Endothelial cell of umbilical vein (primary cell): ENCODE results near the gene ITSN1. TPM values are rescaled to one million over a fixed set of nuclear protein-coding genes. Genes with fewer than 3 reads are reported as not detected.

ENCODE experiments used
- BruUV-seq: library from RNA; stranded (reverse); fragments of 400-500 nt; replicated peaks from 2 replicates; lab custom pipeline; 2021; lab: Mats Ljungman, UMichigan
- CTCF ChIA-PET: fragments of 300-600, 350-600 bp; sonication (Branson Sonifier 250); formaldehyde crosslinking; loops from one replicate; lab custom pipeline; 2021; ENCODE audit warnings: antibody characterized with exemption, inconsistent platforms; lab: Charles Lee
- POLR2A ChIA-PET: fragments of 300-600, 350-600 bp; sonication (Branson Sonifier 250); formaldehyde crosslinking; loops from one replicate; lab custom pipeline; 2021; ENCODE audit warnings: antibody characterized with exemption, inconsistent platforms; lab: Charles Lee
- DNase-seq: peaks from one replicate; pipeline ENCODE4 v3.0.0-alpha.2; 2011; ENCODE audit warnings: low read depth, low spot score
- FAIRE-seq: peaks from 2 replicates; lab custom pipeline; 2011; peaks lifted over from hg19 to GRCh38; lab: Jason Lieb, UNC
- H2AFZ ChIP-seq: 2 replicates; pipeline ENCODE4 v1.6.0; 2012; ENCODE audit warnings: low read depth, low read length, control low read depth, inconsistent platforms
- H3K27ac ChIP-seq: 2 replicates; pipeline ENCODE4 v1.5.1; 2011; ENCODE audit warnings: low read depth, mild to moderate bottlenecking, control low read depth, low read length, moderate library complexity; ENCODE audit not compliant: insufficient read depth
- H3K27me3 ChIP-seq, 2 experiments: 2 replicates each; pipeline versions ENCODE4 v1.6.0 to v1.6.1; 2011; ENCODE audit warnings: low read length in 2 of 2, mixed read lengths in 1 of 2; ENCODE audit not compliant: control insufficient read depth in 2 of 2, insufficient read depth in 2 of 2
- H3K36me3 ChIP-seq, 2 experiments: 2 replicates in 1 of 2; 3 replicates in 1 of 2; pipeline ENCODE4 v1.5.1; 2011; ENCODE audit warnings: low read length in 2 of 2, mild to moderate bottlenecking in 1 of 2, moderate library complexity in 1 of 2; ENCODE audit not compliant: control insufficient read depth in 2 of 2, insufficient read depth in 2 of 2; ENCODE audit errors: extremely low read depth in 1 of 2
- H3K4me1 ChIP-seq: 3 replicates; pipeline ENCODE4 v1.5.1; 2011; ENCODE audit warnings: mild to moderate bottlenecking, low read length; ENCODE audit not compliant: control insufficient read depth, insufficient read depth; ENCODE audit errors: extremely low read depth
- H3K4me2 ChIP-seq: 2 replicates; pipeline ENCODE4 v1.6.1; 2011; ENCODE audit warnings: low read length, control low read depth, mixed read lengths; ENCODE audit not compliant: insufficient read depth
- H3K4me3 ChIP-seq, 3 experiments: fragments of 200-600 bp in 1 of 3; sonication (generic), shearing (Covaris generic) in 1 of 3; replicated peaks in 1 of 3; 2 replicates each; pipeline ENCODE4 v1.5.1; 2011 to 2016; ENCODE audit warnings: control low read depth in 3 of 3, low read length in 3 of 3, mild to moderate bottlenecking in 2 of 3, inconsistent platforms in 1 of 3, low read depth in 1 of 3, moderate library complexity in 1 of 3; ENCODE audit not compliant: insufficient read depth in 1 of 3
- H3K79me2 ChIP-seq: 2 replicates; pipeline ENCODE4 v1.6.0; 2012; ENCODE audit warnings: low read length, inconsistent platforms; ENCODE audit not compliant: control insufficient read depth, insufficient read depth
- H3K9ac ChIP-seq: replicated peaks from 2 replicates; pipeline ENCODE3; 2011; ENCODE audit warnings: low read length, control low read depth; ENCODE audit not compliant: insufficient read depth; ENCODE audit errors: extremely low read depth
- H3K9me1 ChIP-seq: replicated peaks from 3 replicates; pipeline ENCODE4 v1.6.0; 2011; ENCODE audit warnings: mild to moderate bottlenecking, low read length; ENCODE audit not compliant: control insufficient read depth, insufficient read depth; ENCODE audit errors: extremely low read depth
- H3K9me3 ChIP-seq: replicated peaks from 2 replicates; pipeline ENCODE4 v1.5.1; 2012; ENCODE audit warnings: low read length, inconsistent platforms; ENCODE audit not compliant: control insufficient read depth, insufficient read depth
- H4K20me1 ChIP-seq: replicated peaks from 2 replicates; pipeline ENCODE3; 2011; ENCODE audit warnings: mild to moderate bottlenecking, low read length; ENCODE audit not compliant: control insufficient read depth, insufficient read depth; ENCODE audit errors: extremely low read depth
- CTCF ChIP-seq, 2 donors: IDR thresholded peaks; 1 replicate in 1 of 2; 2 replicates in 1 of 2; pipeline ENCODE4 v1.5.1; 2011; ENCODE audit warnings: low read length in 2 of 2, mild to moderate bottlenecking in 2 of 2, moderate library complexity in 2 of 2, control low read depth in 1 of 2, inconsistent platforms in 1 of 2, low read depth in 1 of 2; ENCODE audit not compliant: insufficient read depth in 1 of 2; ENCODE audit errors: extremely low read depth in 1 of 2
- FOS ChIP-seq: IDR thresholded peaks from 2 replicates; pipeline ENCODE4 v1.6.1; 2011; ENCODE audit warnings: mild to moderate bottlenecking, low read length, moderate library complexity, borderline replicate concordance; ENCODE audit not compliant: insufficient read depth
- GATA2 ChIP-seq: IDR thresholded peaks from 2 replicates; pipeline ENCODE4 v1.7.0; 2011; ENCODE audit warnings: low read depth, mild to moderate bottlenecking, moderate library complexity, mixed read lengths, low read length; ENCODE audit not compliant: insufficient read length, insufficient read depth
- JUN ChIP-seq: IDR thresholded peaks from 2 replicates; pipeline ENCODE4 v1.6.1; 2011; ENCODE audit warnings: borderline replicate concordance, low read depth; ENCODE audit not compliant: insufficient read length, insufficient read depth
- dilution Hi-C: fragments of 300-500 bp; cut with MboI; formaldehyde crosslinking; loops from one replicate; pipeline ENCODE4 v1.15.0; 2019; ENCODE audit warnings: low sequenced_read_pairs; ENCODE audit not compliant: extremely low pct_ligation_motif_present
- intact Hi-C: fragments of 100-400 bp; cut with micrococcal nuclease; formaldehyde crosslinking; loops from one replicate; pipeline ENCODE4 v1.10.0; 2022
- polyA plus RNA-seq, 4 experiments: library from polyadenylated mRNA; depleted of rRNA in 3 of 4; stranded (reverse) in 3 of 4; unstranded in 1 of 4; fragments of >200 nt; gene quantifications; 2 replicates each; pipeline versions ENCODE4 v1.2.1 to v1.2.3, GENCODE V29; 2011 to 2012; ENCODE audit warnings: missing spikeins in 1 of 4
- total RNA-seq: library from RNA; stranded (reverse); gene quantifications from 2 replicates; pipeline ENCODE4 v1.2.3, GENCODE V29; 2021

ITSN1 gene
- total and polyA plus RNA-seq, 2 donors (not counting 3 experiments of a cell fraction or from before 2014, with no cell fraction given): 72.2 to 86.8 TPM

DNA sequence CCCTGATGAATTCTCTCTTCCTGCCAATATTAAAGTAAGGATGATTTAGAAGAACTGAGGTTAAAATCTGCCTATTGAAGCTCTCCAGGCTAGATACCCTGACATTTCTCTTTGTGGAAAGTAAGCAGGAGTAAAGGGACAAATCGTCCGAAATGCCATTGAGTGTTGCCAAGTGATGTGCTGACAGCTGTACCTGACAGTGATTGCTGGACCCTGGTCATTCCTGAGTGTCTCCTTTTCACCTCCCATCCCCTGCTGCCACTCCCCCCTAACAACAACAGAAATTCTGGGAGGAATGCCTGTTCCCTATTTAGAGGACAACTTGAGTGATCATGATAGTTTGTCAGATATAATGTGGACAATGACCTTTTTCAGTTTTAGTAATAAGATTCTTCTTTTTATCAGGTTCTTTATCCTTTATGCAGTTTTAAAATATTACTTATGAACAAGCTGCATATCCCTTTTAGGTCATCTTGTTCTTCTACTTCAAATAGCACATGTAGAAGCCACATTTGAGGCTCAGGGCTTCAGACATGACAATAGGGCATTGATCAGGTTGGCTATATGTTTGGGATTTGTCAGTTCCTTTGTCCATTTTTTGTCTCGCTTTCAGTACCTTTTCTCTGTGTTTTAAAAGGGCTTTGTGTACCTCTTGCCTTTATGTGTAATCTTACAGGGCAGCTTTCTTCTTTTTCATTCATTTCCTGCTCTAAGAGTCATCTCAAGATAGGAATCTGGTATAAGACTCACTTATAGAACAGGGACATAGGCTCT, 56.0 kb downstream of the ITSN1 start:
- dilution Hi-C loops: no loop called here
- CTCF ChIA-PET: interaction anchor here (0.7 to 2.9 kb wide), 9 partner anchors 12 to 54 kb away, joined by 3 to 24 read pairs (median 4); no protein-coding TSS in a partner anchor

DNA sequence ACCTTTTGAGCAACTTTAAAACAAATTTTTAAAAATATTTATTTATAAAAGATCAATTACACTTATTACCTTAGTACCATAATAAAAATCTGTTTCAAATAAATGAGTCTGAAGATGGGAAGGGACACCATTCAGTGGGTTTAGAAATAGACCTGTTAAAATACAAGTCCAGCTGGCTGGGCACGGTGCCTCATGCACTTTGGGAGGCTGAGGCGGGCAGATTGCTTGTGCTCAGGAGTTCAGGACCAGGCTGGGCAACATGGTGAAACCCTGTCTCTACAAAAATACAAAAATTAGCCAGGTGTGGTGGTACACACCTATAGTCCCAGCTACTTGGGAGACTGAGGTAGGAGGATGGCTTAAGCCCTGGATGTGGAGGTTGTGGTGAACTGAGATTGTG, 57.0 kb downstream of the ITSN1 start:
- H3K4me3 ChIP-seq: no peak overlapping the region
- H2AFZ ChIP-seq: no peak overlapping the region
- DNase-seq (no peak), FAIRE-seq (no peak)
- H3K36me3 ChIP-seq: no peaks in the 10 kb centered on the region
- TF ChIP-seq CTCF (IDR thresholded peaks at IDR 0.05; ENCODE audit: extremely low read depth in 1 of 2, insufficient read depth in 1 of 2, low read depth in 1 of 2, low read length in 2 of 2): no peak
- no peak for TF ChIP-seq JUN
- H3K79me2 ChIP-seq: peaks cover 88% of the 10 kb centered on the region
- no peaks in the 10 kb centered on the region for H3K9me1 ChIP-seq
- ChIA-PET CTCF (interaction anchor here (1.0 kb wide), 1 partner anchor 26 kb away, joined by 4 read pairs; no protein-coding TSS in a partner anchor), POLR2A (no interaction called here)
- no TSS peak for BruUV-seq
- dilution Hi-C loops: no loop called here
- no peaks in the 10 kb centered on the region for H3K9me3 ChIP-seq
- H3K27ac ChIP-seq: no peak overlapping the region
- no peaks in the 10 kb centered on the region for H3K27me3 ChIP-seq
- H3K4me2 ChIP-seq: no peak overlapping the region
- H3K4me1 ChIP-seq: peaks cover 24% of the 10 kb centered on the region
- no peak overlapping the region for H3K9ac ChIP-seq
- H4K20me1 ChIP-seq: no peaks in the 10 kb centered on the region
- intact Hi-C loops: no loop called here

More for the DNA sequence above, 56.0 kb downstream of the ITSN1 start:
- H3K9me3 ChIP-seq: no peaks in the 10 kb centered on the region
- TF ChIP-seq GATA2: peak; percentile 65
- no peak for TF ChIP-seq FOS
- H3K79me2 ChIP-seq: peaks cover 84% of the 10 kb centered on the region
- H3K4me1 ChIP-seq: peaks cover 14% of the 10 kb centered on the region
- no peaks in the 10 kb centered on the region for H3K9me1 ChIP-seq
- POLR2A ChIA-PET: no interaction called here
- H2AFZ ChIP-seq: no peak overlapping the region
- H3K9ac ChIP-seq: no peak overlapping the region
- no peaks in the 10 kb centered on the region for H3K27me3 ChIP-seq
- H3K27ac ChIP-seq: no peak overlapping the region
- no peaks in the 10 kb centered on the region for H3K36me3 ChIP-seq
- peak; percentile 43 for DNase-seq
- no TSS peak for BruUV-seq
- H3K4me3 ChIP-seq: no peak overlapping the region
- peak overlapping the region; percentile 7 for H3K4me2 ChIP-seq
- H4K20me1 ChIP-seq: no peaks in the 10 kb centered on the region
- FAIRE-seq: no peak
- intact Hi-C loops: no loop called here
